Measurements from ENCODE around the gene SYNJ2.
"Not testable (repeated sequence)": the region's sequence is repeated elsewhere in the genome, so short reads cannot be mapped to it uniquely, and the experiment has no call there.

The SYNJ2 gene, protein sequence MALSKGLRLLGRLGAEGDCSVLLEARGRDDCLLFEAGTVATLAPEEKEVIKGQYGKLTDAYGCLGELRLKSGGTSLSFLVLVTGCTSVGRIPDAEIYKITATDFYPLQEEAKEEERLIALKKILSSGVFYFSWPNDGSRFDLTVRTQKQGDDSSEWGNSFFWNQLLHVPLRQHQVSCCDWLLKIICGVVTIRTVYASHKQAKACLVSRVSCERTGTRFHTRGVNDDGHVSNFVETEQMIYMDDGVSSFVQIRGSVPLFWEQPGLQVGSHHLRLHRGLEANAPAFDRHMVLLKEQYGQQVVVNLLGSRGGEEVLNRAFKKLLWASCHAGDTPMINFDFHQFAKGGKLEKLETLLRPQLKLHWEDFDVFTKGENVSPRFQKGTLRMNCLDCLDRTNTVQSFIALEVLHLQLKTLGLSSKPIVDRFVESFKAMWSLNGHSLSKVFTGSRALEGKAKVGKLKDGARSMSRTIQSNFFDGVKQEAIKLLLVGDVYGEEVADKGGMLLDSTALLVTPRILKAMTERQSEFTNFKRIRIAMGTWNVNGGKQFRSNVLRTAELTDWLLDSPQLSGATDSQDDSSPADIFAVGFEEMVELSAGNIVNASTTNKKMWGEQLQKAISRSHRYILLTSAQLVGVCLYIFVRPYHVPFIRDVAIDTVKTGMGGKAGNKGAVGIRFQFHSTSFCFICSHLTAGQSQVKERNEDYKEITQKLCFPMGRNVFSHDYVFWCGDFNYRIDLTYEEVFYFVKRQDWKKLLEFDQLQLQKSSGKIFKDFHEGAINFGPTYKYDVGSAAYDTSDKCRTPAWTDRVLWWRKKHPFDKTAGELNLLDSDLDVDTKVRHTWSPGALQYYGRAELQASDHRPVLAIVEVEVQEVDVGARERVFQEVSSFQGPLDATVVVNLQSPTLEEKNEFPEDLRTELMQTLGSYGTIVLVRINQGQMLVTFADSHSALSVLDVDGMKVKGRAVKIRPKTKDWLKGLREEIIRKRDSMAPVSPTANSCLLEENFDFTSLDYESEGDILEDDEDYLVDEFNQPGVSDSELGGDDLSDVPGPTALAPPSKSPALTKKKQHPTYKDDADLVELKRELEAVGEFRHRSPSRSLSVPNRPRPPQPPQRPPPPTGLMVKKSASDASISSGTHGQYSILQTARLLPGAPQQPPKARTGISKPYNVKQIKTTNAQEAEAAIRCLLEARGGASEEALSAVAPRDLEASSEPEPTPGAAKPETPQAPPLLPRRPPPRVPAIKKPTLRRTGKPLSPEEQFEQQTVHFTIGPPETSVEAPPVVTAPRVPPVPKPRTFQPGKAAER (N-terminal part only)

GRCh38 chr6:157981395-157982101 lies at the start of gene SYNJ2:
TSS of gene SYNJ2 (plus strand) at chr6:157981863. CDS start at chr6:157981962, 99 bp downstream.
- no peaks in the 10 kb centered on the region for H3K27me3 ChIP-seq (ENCODE audit: control insufficient read depth in 1 of 2, insufficient read depth in 2 of 2, low read length in 2 of 2)
- H3K4me3 ChIP-seq (ENCODE audit: low read length in 2 of 2), result peak within 1 kb of the TSS; percentile 57 to 79
- H3K27ac ChIP-seq (ENCODE audit: low read length), result peak within 1 kb of the TSS; percentile 75
- H3K9ac ChIP-seq (ENCODE audit: low read length in 2 of 2), result peak within 1 kb of the TSS; percentile 73 to 76
- no peaks in the 10 kb centered on the region for H3K9me3 ChIP-seq (ENCODE audit: control insufficient read depth in 2 of 2, low read length in 2 of 2)
- H3K36me3 ChIP-seq (ENCODE audit: control insufficient read depth in 2 of 2, insufficient read depth in 2 of 2, low read length in 2 of 2), result no peaks in the 10 kb centered on the region
- peaks cover 20% of the 10 kb centered on the region for H3K4me1 ChIP-seq (ENCODE audit: control insufficient read depth, insufficient read depth, low read length)

DNA sequence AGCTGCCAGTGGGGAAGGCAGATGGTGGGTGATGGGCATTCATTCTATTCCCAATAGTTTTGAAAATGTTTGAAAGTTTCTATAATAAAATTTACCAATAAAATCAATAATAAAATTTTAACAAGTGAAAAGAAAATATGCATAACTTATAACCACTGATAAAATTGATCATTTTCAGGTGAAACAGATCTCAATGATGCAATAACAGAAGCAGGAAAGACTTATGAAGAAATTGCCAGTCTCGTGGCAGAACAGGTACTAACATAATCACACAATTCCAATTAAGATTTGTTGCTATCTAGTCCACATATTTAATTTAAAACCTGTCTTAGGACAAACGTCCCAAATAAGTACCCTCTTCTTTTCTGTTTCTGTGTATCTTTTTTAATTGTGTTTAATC lies 45.9 kb upstream of the SYNJ2 start:
- Histone ChIP-seq H3K27ac (ENCODE audit: low read length) (no peak overlapping the region), H3K9ac (ENCODE audit: low read length in 2 of 2) (no peak overlapping the region), H3K4me1 (ENCODE audit: control insufficient read depth, insufficient read depth, low read length) (no peaks in the 10 kb centered on the region), H3K4me3 (ENCODE audit: low read length in 2 of 2) (no peak overlapping the region), H3K27me3 (ENCODE audit: control insufficient read depth in 1 of 2, insufficient read depth in 2 of 2, low read length in 2 of 2) (no peaks in the 10 kb centered on the region), H3K9me3 (ENCODE audit: control insufficient read depth in 2 of 2, low read length in 2 of 2) (no peaks in the 10 kb centered on the region), H3K36me3 (ENCODE audit: control insufficient read depth in 2 of 2, insufficient read depth in 2 of 2, low read length in 2 of 2) (peaks cover 54 to 66% of the 10 kb centered on the region in 2 donors)

DNA sequence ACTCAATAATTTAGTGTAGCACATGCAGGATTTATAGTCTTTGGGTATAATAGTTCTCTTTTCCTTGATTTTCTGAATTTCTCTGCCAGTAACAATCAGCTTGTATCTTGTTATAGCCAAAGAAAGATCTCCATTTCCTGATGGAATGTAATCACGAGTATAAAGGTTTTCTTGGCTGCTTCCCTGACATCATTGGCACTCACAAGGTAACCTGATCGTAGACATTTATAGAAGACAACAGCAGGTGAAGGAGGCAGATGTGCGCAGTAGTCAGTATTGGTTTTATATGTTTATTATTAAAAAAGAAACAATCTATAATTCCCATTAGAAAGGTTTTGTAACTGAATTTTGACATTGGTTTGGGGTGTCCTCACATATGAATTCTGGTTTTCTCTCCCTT lies 44.3 kb upstream of the SYNJ2 start:
- Histone ChIP-seq H3K27me3 (ENCODE audit: control insufficient read depth in 1 of 2, insufficient read depth in 2 of 2, low read length in 2 of 2) (no peaks in the 10 kb centered on the region), H3K4me1 (ENCODE audit: control insufficient read depth, insufficient read depth, low read length) (no peaks in the 10 kb centered on the region), H3K4me3 (ENCODE audit: low read length in 2 of 2) (no peak overlapping the region), H3K9ac (ENCODE audit: low read length in 2 of 2) (no peak overlapping the region), H3K27ac (ENCODE audit: low read length) (no peak overlapping the region), H3K9me3 (ENCODE audit: control insufficient read depth in 2 of 2, low read length in 2 of 2) (no peaks in the 10 kb centered on the region), H3K36me3 (ENCODE audit: control insufficient read depth in 2 of 2, insufficient read depth in 2 of 2, low read length in 2 of 2) (peaks cover 54 to 71% of the 10 kb centered on the region in 2 donors)

GRCh38 chr6:157937916-157938315 lies 43.7 kb upstream of the SYNJ2 start:
- Histone ChIP-seq H3K9ac (ENCODE audit: low read length in 2 of 2) (no peak overlapping the region), H3K36me3 (ENCODE audit: control insufficient read depth in 2 of 2, insufficient read depth in 2 of 2, low read length in 2 of 2) (peaks cover 55 to 71% of the 10 kb centered on the region in 2 donors)

DNA sequence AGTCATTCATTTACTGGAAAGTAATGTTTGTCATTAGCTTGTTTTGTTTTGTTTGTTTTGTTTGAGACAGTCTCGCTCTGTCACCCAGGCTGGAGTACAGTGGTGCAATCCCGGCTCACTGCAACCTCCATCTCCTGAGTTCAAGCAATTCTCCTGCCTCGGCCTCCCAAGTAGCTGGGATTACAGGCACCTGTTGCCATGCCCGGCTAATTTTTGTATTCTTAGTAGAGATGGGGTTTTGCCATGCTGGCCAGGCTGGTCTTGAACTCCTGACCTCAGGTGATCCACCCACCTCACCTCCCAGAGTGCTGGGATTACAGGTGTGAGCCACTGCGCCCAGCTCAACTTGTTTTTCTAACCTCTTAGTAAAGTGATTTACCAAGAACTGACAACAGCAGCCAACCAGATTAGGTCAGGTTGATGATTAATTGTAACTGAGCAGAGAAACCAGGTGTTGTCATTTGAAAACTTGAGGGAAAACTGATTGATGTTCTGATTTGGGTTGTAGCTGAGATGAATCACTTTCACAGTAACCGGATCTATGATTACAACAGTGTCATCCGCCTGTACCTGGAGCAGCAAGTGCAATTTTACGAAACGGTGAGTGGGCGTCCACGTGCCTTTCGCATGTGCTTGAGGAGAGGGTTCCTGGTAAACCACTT lies 41.2 kb upstream of the SYNJ2 start:
- not testable (repeated sequence) for H3K4me3 ChIP-seq (ENCODE audit: low read length in 2 of 2); H3K27me3 ChIP-seq (ENCODE audit: control insufficient read depth in 1 of 2, insufficient read depth in 2 of 2, low read length in 2 of 2); H3K27ac ChIP-seq (ENCODE audit: low read length); H3K9me3 ChIP-seq (ENCODE audit: control insufficient read depth in 2 of 2, low read length in 2 of 2); H3K4me1 ChIP-seq (ENCODE audit: control insufficient read depth, insufficient read depth, low read length); H3K9ac ChIP-seq (ENCODE audit: low read length in 2 of 2)
- H3K36me3 ChIP-seq (ENCODE audit: control insufficient read depth in 2 of 2, insufficient read depth in 2 of 2, low read length in 2 of 2), result peaks cover 65 to 74% of the 10 kb centered on the region in 2 donors

More at GRCh38 chr6:157937916-157938315, 43.7 kb upstream of the SYNJ2 start:
- no peaks in the 10 kb centered on the region for H3K27me3 ChIP-seq (ENCODE audit: control insufficient read depth in 1 of 2, insufficient read depth in 2 of 2, low read length in 2 of 2)
- no peaks in the 10 kb centered on the region for H3K4me1 ChIP-seq (ENCODE audit: control insufficient read depth, insufficient read depth, low read length)
- H3K27ac ChIP-seq (ENCODE audit: low read length), result no peak overlapping the region
- H3K9me3 ChIP-seq (ENCODE audit: control insufficient read depth in 2 of 2, low read length in 2 of 2), result no peaks in the 10 kb centered on the region
- H3K4me3 ChIP-seq (ENCODE audit: low read length in 2 of 2), result no peak overlapping the region

GRCh38 chr6:157941101-157941863 lies 40.4 kb upstream of the SYNJ2 start:
- Histone ChIP-seq H3K27ac (ENCODE audit: low read length) (no peak overlapping the region), H3K9ac (ENCODE audit: low read length in 2 of 2) (no peak overlapping the region), H3K36me3 (ENCODE audit: control insufficient read depth in 2 of 2, insufficient read depth in 2 of 2, low read length in 2 of 2) (peaks cover 66 to 68% of the 10 kb centered on the region in 2 donors), H3K9me3 (ENCODE audit: control insufficient read depth in 2 of 2, low read length in 2 of 2) (no peaks in the 10 kb centered on the region), H3K27me3 (ENCODE audit: control insufficient read depth in 1 of 2, insufficient read depth in 2 of 2, low read length in 2 of 2) (no peaks in the 10 kb centered on the region), H3K4me1 (ENCODE audit: control insufficient read depth, insufficient read depth, low read length) (no peaks in the 10 kb centered on the region), H3K4me3 (ENCODE audit: low read length in 2 of 2) (no peak overlapping the region)

GRCh38 chr6:157942351-157942750 lies 39.3 kb upstream of the SYNJ2 start:
- no peak overlapping the region for H3K27ac ChIP-seq (ENCODE audit: low read length)
- no peaks in the 10 kb centered on the region for H3K27me3 ChIP-seq (ENCODE audit: control insufficient read depth in 1 of 2, insufficient read depth in 2 of 2, low read length in 2 of 2)
- H3K4me3 ChIP-seq (ENCODE audit: low read length in 2 of 2), result no peak overlapping the region
- no peaks in the 10 kb centered on the region for H3K4me1 ChIP-seq (ENCODE audit: control insufficient read depth, insufficient read depth, low read length)
- H3K36me3 ChIP-seq (ENCODE audit: control insufficient read depth in 2 of 2, insufficient read depth in 2 of 2, low read length in 2 of 2), result peaks cover 63% of the 10 kb centered on the region in 2 donors
- H3K9me3 ChIP-seq (ENCODE audit: control insufficient read depth in 2 of 2, low read length in 2 of 2), result no peaks in the 10 kb centered on the region
- no peak overlapping the region for H3K9ac ChIP-seq (ENCODE audit: low read length in 2 of 2)

DNA sequence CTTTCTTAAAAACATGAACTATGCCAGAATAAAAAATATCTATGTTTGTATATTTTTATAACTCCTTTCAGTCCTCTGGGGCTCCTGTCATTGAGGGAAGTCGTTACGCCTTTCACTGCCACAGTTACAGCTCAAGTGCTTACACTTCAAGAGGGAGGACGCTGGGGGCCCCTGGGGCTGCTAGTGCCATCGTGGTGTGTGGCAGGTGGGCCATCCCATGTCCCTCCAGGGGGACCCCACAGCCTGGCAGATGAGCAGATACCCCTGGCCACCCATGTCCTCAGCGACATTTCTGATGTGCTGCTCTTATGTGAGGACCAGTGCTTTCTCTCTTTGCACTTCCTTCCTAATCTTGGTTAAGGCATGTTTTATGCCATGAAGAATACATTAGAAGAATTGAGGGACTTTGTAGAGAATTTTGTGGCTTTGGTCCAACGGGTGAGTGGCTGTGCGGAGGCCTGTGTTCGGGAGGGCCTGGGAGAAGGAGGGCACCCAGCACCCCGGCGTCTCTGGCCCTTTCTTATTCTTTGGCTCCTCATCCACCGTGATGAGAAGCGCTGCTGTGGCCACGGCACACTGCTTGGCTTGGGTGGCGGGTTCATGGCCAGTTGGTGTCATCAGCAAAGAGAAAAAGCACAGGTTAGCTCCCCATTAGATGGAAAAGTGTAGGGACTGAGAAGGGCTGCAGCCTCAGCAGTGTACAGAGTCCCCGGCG lies 38.3 kb upstream of the SYNJ2 start:
- Histone ChIP-seq H3K27ac (ENCODE audit: low read length) (no peak overlapping the region), H3K9ac (ENCODE audit: low read length in 2 of 2) (no peak overlapping the region), H3K36me3 (ENCODE audit: control insufficient read depth in 2 of 2, insufficient read depth in 2 of 2, low read length in 2 of 2) (peaks cover 54% of the 10 kb centered on the region in 2 donors)

GRCh38 chr6:157943964-157944283 lies 37.7 kb upstream of the SYNJ2 start:
- Histone ChIP-seq H3K27me3 (ENCODE audit: control insufficient read depth in 1 of 2, insufficient read depth in 2 of 2, low read length in 2 of 2) (no peaks in the 10 kb centered on the region), H3K9me3 (ENCODE audit: control insufficient read depth in 2 of 2, low read length in 2 of 2) (no peaks in the 10 kb centered on the region), H3K9ac (ENCODE audit: low read length in 2 of 2) (no peak overlapping the region), H3K4me3 (ENCODE audit: low read length in 2 of 2) (no peak overlapping the region), H3K4me1 (ENCODE audit: control insufficient read depth, insufficient read depth, low read length) (no peaks in the 10 kb centered on the region), H3K36me3 (ENCODE audit: control insufficient read depth in 2 of 2, insufficient read depth in 2 of 2, low read length in 2 of 2) (peaks cover 48 to 49% of the 10 kb centered on the region in 2 donors), H3K27ac (ENCODE audit: low read length) (no peak overlapping the region)

More for the DNA sequence above, 38.3 kb upstream of the SYNJ2 start:
- Histone ChIP-seq H3K4me1 (ENCODE audit: control insufficient read depth, insufficient read depth, low read length) (no peaks in the 10 kb centered on the region), H3K9me3 (ENCODE audit: control insufficient read depth in 2 of 2, low read length in 2 of 2) (no peaks in the 10 kb centered on the region), H3K27me3 (ENCODE audit: control insufficient read depth in 1 of 2, insufficient read depth in 2 of 2, low read length in 2 of 2) (no peaks in the 10 kb centered on the region), H3K4me3 (ENCODE audit: low read length in 2 of 2) (no peak overlapping the region)

Data from stomach smooth muscle (tissue), 2 donors.